Transverse colon (tissue), 4 donors: Measurements from ENCODE around the gene CAMK1. TPM values are rescaled to one million over a fixed set of nuclear protein-coding genes. Genes with fewer than 3 reads are reported as not detected.
"Not testable (repeated sequence)": the region's sequence is repeated elsewhere in the genome, so short reads cannot be mapped to it uniquely, and the experiment has no call there.

ENCODE experiments used
- DNase-seq: peaks from one replicate; pipeline ENCODE4 v3.0.0-alpha.2; 2019
- H3K27ac ChIP-seq, 4 donors: fragments of 200-600 bp; sonication (generic); 2 replicates each; pipeline ENCODE4 v1.5.1; 2016 to 2018; ENCODE audit warnings: inconsistent platforms in 4 of 4
- H3K27me3 ChIP-seq: fragments of 200-600 bp; sonication (generic); 2 replicates; pipeline ENCODE4 v1.5.1; 2017; ENCODE audit warnings: inconsistent platforms
- H3K36me3 ChIP-seq, 4 donors: fragments of 200-600 bp; sonication (generic); 2 replicates each; pipeline ENCODE4 v1.5.1; 2017 to 2019; ENCODE audit warnings: inconsistent platforms in 4 of 4
- H3K4me1 ChIP-seq, 4 donors: fragments of 200-600 bp; sonication (generic); 2 replicates each; pipeline ENCODE4 v1.5.1; 2017 to 2020; ENCODE audit warnings: inconsistent platforms in 4 of 4
- H3K4me3 ChIP-seq, 4 donors: fragments of 200-600 bp; sonication (generic); 1 replicate in 1 of 4; 2 replicates in 3 of 4; pipeline versions ENCODE4 v1.5.1 to v1.6.1; 2017 to 2019; ENCODE audit warnings: inconsistent platforms in 4 of 4
- H3K9me3 ChIP-seq, 2 donors: fragments of 200-600 bp; sonication (generic); 2 replicates each; pipeline ENCODE4 v1.5.1; 2017 to 2019; ENCODE audit warnings: inconsistent platforms in 2 of 2
- EP300 ChIP-seq: sonication (generic); formaldehyde crosslinking; IDR thresholded peaks from one replicate; pipeline ENCODE4 v1.6.1; 2017; ENCODE audit warnings: antibody characterized with exemption, low read depth
- POLR2A ChIP-seq: fragments of 450-650 bp; IDR thresholded peaks from one replicate; pipeline ENCODE4 v1.6.1; 2016; ENCODE audit warnings: antibody characterized with exemption, mild to moderate bottlenecking, moderate library complexity
- POLR2AphosphoS5 ChIP-seq, 3 donors: sonication (generic); formaldehyde crosslinking; IDR thresholded peaks; one replicate each; pipeline ENCODE4 v1.6.1; 2016; ENCODE audit warnings: antibody characterized with exemption in 3 of 3
- WGBS, 2 donors: methylation state at CpG; one replicate each; pipeline ENCODE4 v1.1.5; 2018; ENCODE audit warnings: low coverage in 1 of 2; 5-methylcytosine and 5-hydroxymethylcytosine counted together
- in situ Hi-C, 4 donors: fragments of 200-750 bp; cut with MboI; loops; one replicate each; pipeline versions ENCODE4 v1.15.0 to v1.15.1; 2017; ENCODE audit warnings: low sequenced_read_pairs in 3 of 4, low pct_ligation_motif_present in 1 of 4, low pct_unique_long_range_greater_than_20kb in 1 of 4
- intact Hi-C: fragments of 100-400 bp; cut with DNase I; formaldehyde crosslinking; loops from one replicate; pipeline ENCODE4 v1.15.1; 2023; ENCODE audit warnings: low total_unique reads
- total RNA-seq, 4 donors: library from RNA; depleted of rRNA; stranded (reverse); fragments of >200 nt; gene quantifications; one replicate each; pipeline ENCODE4 v1.1.0, GENCODE V29; 2016
- TF ChIP-seq, protein P1 (sequence below), 5 experiments: fragments of 200-600 bp in 3 of 5; fragments of 450-650 bp in 2 of 5; sonication (generic) in 3 of 5; IDR thresholded peaks; 1 replicate in 2 of 5; 2 replicates in 3 of 5; pipeline ENCODE4 v1.5.1; 2016 to 2017; ENCODE audit warnings: antibody characterized with exemption in 5 of 5, inconsistent platforms in 3 of 5, mild to moderate bottlenecking in 2 of 5, moderate library complexity in 1 of 5

The CAMK1 gene
- total RNA-seq, 4 donors from 2014 or later = 5.6 to 45.0 (median 15.6) TPM

DNA sequence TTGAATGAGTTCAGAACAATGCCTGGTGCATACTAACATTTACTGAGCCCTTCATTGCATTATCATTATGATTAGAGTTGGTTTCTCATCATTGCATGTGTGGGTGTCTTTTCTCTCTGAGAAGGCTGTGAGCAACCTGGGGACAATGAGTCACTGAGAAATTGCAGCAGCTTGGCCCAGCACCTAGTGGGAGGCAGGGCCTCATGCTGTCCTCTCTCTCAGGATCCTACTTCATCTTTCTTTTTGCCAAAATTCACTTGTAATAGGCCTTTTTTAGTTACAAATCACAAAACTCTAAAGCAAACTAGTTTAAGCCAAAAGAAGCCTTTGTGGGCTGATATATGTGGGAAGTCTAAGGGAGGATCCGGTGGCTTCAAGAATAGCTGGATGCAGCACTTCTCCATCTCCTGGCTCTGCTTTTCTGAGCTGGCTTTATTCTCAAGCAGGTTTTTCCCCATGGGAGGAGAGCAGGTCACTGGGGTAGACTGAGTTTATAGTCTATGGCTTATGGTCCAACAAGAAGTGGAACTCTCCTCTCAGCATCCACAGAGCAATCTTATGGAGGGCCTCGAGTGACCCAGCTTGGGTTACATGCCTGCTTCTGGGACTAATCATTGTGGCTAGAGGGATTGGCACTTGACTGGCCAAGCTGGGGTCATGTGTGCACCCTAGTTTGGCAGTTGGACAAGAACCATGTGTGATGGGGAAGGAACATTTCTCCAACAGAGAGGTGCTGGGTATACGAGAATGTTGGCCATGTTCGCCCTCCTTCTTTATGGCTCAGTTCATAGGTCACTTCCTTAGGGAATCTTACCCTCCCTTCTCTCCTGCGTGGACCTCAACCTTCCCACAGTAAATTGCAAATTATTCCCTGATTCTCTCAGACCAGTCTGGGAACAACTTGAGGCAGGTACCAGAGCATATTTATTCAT lies 8.7 kb upstream of the CAMK1 start:
- peak overlapping the region in 3 of 4 donors; percentile 35 to 57 (median 43) for H3K27ac ChIP-seq
- H3K36me3 ChIP-seq = peaks cover 0 to 18% (median 7%) of the 10 kb centered on the region in 4 donors
- no peaks in the 10 kb centered on the region for H3K9me3 ChIP-seq
- no peak for DNase-seq
- 35 to 66% methylated on average over 4 to 5 of the region's 5 CpGs for WGBS, 2 donors
- H3K27me3 ChIP-seq = no peaks in the 10 kb centered on the region
- no peak for TF ChIP-seq EP300
- no peak for TF ChIP-seq POLR2A
- no peak for TF ChIP-seq POLR2AphosphoS5 (IDR thresholded peaks at IDR 0.05)
- TF ChIP-seq, protein P1, sequence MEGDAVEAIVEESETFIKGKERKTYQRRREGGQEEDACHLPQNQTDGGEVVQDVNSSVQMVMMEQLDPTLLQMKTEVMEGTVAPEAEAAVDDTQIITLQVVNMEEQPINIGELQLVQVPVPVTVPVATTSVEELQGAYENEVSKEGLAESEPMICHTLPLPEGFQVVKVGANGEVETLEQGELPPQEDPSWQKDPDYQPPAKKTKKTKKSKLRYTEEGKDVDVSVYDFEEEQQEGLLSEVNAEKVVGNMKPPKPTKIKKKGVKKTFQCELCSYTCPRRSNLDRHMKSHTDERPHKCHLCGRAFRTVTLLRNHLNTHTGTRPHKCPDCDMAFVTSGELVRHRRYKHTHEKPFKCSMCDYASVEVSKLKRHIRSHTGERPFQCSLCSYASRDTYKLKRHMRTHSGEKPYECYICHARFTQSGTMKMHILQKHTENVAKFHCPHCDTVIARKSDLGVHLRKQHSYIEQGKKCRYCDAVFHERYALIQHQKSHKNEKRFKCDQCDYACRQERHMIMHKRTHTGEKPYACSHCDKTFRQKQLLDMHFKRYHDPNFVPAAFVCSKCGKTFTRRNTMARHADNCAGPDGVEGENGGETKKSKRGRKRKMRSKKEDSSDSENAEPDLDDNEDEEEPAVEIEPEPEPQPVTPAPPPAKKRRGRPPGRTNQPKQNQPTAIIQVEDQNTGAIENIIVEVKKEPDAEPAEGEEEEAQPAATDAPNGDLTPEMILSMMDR (IDR thresholded peaks at IDR 0.05) = no peak
- peaks cover 0 to 23% (median 9%) of the 10 kb centered on the region in 4 donors for H3K4me1 ChIP-seq
- intact Hi-C loops = no loop called here
- no peak overlapping the region for H3K4me3 ChIP-seq
- in situ Hi-C loops = no loop called here

DNA sequence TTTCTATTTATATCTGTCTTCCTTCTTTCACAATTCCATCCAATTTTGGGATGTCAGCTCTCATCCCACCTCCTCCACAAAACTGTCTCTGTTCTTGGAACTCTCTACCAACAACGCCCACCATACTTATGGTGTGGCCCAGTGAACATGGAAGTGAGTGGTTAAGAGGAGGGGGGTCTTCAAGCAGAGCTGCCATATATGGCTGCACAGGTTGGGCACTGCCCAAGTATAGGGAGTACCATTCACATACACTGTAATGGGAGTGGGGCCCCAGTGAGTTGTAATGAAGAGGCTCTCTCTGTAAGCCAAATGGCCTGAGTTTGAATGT lies 7.9 kb upstream of the CAMK1 start:
- Histone ChIP-seq H3K4me3 (no peak overlapping the region), H3K27ac (no peak overlapping the region), H3K9me3 (no peaks in the 10 kb centered on the region), H3K4me1 (peaks cover 0 to 23% (median 9%) of the 10 kb centered on the region in 4 donors), H3K36me3 (peaks cover 0 to 15% (median 4%) of the 10 kb centered on the region in 4 donors), H3K27me3 (no peaks in the 10 kb centered on the region)
- TF ChIP-seq, protein P1 (IDR thresholded peaks at IDR 0.05) = no peak
- TF ChIP-seq POLR2A (no peak), POLR2AphosphoS5 (IDR thresholded peaks at IDR 0.05) (no peak), EP300 (no peak)
- DNase-seq = no peak
- intact Hi-C loops (no loop called here), in situ Hi-C loops (no loop called here)
- WGBS, 2 donors = 88% methylated on average over 1 of the region's 1 CpG; no CpG with 5 or more reads in 1 of the 2 donors

DNA sequence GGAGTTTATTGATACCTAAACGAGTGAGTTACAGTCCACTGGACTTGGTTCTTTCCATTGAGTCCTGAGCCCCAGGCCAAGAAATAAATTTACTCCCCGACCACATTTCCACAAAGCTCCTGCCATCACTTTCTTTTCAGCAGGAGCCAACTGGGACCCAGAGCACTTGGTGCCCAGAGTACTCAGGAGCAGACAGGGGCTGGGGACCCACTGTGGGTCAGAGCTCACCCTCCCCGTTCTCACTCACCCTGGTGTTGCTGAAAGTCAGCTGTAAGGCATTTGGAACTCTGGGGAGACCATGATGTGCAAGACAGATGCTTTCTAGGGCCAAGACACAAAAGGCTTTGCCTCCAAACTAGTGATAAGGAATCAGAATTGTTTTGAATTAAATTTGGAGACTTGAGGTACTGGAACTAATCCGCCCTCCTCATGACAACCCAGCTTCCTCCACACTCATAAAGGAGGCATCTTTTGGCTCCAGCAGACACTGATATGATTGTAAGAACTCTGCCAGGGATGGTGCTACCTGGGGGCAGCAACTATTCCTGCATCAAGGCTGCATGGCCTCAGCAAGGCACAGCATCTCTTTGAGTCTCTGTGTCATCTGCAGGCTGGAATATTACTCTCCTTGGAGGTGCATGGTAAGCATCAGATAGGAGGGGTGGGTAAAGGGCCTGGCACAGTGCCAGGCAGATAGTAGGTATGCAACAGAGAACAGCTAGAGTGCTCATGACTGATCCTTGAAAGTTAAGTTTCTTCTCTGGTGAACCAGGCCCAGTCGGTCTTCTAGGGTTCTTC lies 7.3 kb upstream of the CAMK1 start:
- H3K27ac ChIP-seq = no peak overlapping the region
- no peak for DNase-seq
- TF ChIP-seq, protein P1 (IDR thresholded peaks at IDR 0.05) = no peak
- TF ChIP-seq POLR2A (no peak), POLR2AphosphoS5 (IDR thresholded peaks at IDR 0.05) (no peak), EP300 (no peak)
- WGBS, 2 donors = 69 to 85% methylated on average over 3 to 5 of the region's 5 CpGs
- in situ Hi-C loops (no loop called here), intact Hi-C loops (no loop called here)
- no peaks in the 10 kb centered on the region for H3K27me3 ChIP-seq
- peaks cover 0 to 22% (median 9%) of the 10 kb centered on the region in 4 donors for H3K4me1 ChIP-seq
- H3K9me3 ChIP-seq = no peaks in the 10 kb centered on the region
- H3K4me3 ChIP-seq = no peak overlapping the region
- H3K36me3 ChIP-seq = peaks cover 0 to 9% (median under 1%) of the 10 kb centered on the region in 4 donors

DNA sequence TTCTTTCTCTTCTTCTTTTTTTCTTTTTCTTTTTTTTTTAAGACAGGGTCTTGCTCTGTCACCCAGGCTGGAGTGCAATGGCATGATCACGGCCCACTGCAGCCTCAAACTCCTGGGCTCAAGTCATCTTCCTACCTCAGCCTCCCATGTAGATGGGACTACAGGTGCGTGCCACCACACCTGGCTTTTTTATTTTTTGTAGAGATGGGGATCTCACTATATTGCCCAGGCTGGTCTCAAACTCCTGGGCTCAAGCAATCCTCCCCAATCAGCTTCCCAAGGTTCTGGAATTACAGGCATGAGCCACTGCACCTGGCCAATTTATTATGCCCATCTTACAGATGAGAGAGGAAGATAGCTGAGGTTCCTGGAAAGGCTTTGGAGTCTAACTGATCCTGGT lies 1.3 kb upstream of the CAMK1 start:
- in situ Hi-C loops, intact Hi-C loops, H3K27me3 ChIP-seq, H3K36me3 ChIP-seq, DNase-seq, H3K4me3 ChIP-seq, H3K9me3 ChIP-seq: not testable (repeated sequence)
- Histone ChIP-seq H3K27ac (peak overlapping the region; percentile 81 to 89 (median 87)), H3K4me1 (peaks cover 10 to 38% (median 30%) of the 10 kb centered on the region in 4 donors)
- WGBS, 2 donors = 92 to 95% methylated on average over 2 of the region's 2 CpGs
